Epithelial cell of proximal tubule (primary cell): ENCODE measurements around the gene FSTL1. TPM values are rescaled to one million over a fixed set of nuclear protein-coding genes. Genes with fewer than 3 reads are reported as not detected.
A peak's percentile ranks its signal among the peaks of the same experiment; 100 is the strongest.

Experiments
- DNase-seq: peaks from one replicate; pipeline ENCODE4 v3.0.0-alpha.2; 2011; ENCODE audit warnings: low read depth
- H3K4me3 ChIP-seq: 2 replicates; pipeline ENCODE4 v1.5.1; 2011; ENCODE audit warnings: low read depth, mild to moderate bottlenecking, low read length
- total RNA-seq: library from RNA; depleted of rRNA; stranded (reverse); fragments of >200 nt; gene quantifications from 2 replicates; pipeline ENCODE4 v1.2.3, GENCODE V29; 2015
- TF ChIP-seq, protein P1 (sequence below): conservative IDR thresholded peaks from 2 replicates; pipeline ENCODE4 v1.5.1; 2012; ENCODE audit warnings: low read depth, mild to moderate bottlenecking, low read length

FSTL1 gene
- total RNA-seq, 1 donor from 2014 or later: 235 TPM

DNA sequence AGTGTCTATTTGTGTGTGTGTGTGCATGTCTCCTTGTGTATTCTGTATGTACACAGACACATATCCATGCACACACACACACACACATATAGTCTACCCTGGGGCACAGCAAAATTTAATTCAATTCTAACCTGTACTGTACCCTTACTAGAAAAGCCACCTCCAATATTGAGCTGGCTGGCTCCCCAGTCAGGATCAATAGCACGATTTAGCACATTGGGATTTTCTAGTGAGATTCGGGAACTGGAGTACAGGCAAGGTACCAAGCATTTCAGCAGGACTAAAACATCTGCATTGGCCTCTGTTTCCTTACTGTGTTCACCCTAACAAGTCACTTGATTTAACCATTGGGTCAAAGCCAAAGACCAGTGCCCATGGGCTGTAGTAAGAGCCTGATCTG, 13.2 kb downstream of the FSTL1 start:
- no peak for DNase-seq
- TF ChIP-seq, protein P1, sequence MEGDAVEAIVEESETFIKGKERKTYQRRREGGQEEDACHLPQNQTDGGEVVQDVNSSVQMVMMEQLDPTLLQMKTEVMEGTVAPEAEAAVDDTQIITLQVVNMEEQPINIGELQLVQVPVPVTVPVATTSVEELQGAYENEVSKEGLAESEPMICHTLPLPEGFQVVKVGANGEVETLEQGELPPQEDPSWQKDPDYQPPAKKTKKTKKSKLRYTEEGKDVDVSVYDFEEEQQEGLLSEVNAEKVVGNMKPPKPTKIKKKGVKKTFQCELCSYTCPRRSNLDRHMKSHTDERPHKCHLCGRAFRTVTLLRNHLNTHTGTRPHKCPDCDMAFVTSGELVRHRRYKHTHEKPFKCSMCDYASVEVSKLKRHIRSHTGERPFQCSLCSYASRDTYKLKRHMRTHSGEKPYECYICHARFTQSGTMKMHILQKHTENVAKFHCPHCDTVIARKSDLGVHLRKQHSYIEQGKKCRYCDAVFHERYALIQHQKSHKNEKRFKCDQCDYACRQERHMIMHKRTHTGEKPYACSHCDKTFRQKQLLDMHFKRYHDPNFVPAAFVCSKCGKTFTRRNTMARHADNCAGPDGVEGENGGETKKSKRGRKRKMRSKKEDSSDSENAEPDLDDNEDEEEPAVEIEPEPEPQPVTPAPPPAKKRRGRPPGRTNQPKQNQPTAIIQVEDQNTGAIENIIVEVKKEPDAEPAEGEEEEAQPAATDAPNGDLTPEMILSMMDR: no peak
- no peak overlapping the region for H3K4me3 ChIP-seq

GRCh38 chr3:120436523-120437050, 14.2 kb downstream of the FSTL1 start:
- TF ChIP-seq, protein P1: no peak
- no peak for DNase-seq
- H3K4me3 ChIP-seq: no peak overlapping the region

DNA sequence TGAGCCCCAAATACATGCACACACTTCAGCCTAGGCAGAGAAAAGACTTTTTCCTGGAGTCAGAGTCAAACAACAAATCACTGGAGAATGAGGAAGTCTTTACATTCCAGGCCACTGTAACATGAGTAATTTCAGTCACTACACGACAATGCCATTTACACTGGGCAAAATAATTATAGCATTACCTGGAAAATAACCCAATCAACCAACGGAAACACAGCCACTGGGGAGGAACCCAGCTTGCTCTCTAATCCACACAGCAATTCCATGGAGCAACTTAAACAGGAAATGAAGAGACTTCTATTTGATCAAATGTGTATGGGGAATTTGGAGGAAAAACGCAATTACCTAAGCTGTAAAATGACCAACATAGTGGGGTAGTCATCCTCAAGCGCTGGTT, 15.2 kb downstream of the FSTL1 start:
- H3K4me3 ChIP-seq: no peak overlapping the region
- DNase-seq: peak; percentile 61
- TF ChIP-seq, protein P1: no peak

GRCh38 chr3:120433662-120434331, 17.0 kb downstream of the FSTL1 start:
- no peak for DNase-seq
- TF ChIP-seq, protein P1: no peak
- no peak overlapping the region for H3K4me3 ChIP-seq

DNA sequence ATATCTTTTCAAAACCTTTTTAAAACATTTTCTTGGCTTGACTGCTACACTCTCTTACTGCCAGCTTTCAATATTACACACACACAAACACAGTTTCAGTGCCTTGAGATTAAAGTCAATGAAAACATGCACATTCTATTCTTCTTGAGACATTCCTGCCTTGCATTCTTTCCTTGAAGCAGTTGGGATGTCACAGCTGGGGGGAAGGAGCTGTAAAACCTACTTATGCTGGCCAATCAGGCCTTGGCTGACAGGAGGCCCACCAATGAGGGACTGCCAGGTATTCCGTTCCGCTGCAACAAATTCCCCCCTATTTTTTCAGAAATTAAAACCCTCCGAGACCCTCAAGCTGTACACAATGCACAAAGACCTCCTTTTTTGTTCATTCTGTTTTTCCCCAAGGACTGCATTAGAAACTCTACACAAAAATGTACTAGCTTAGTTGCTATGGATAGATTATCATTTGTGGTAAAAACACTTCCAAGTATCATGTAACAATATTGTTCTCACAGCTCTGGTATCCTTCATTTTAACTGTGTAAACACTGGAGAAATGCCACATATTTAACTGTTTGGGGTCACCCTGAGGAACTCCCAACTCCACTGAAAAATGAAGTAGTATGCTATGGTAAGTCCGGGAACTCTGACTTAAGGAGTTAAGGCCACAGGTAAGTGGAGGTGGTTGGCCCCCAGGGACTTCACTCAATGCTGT, 18.5 kb downstream of the FSTL1 start:
- TF ChIP-seq, protein P1: no peak
- DNase-seq: no peak
- H3K4me3 ChIP-seq: no peak overlapping the region

DNA sequence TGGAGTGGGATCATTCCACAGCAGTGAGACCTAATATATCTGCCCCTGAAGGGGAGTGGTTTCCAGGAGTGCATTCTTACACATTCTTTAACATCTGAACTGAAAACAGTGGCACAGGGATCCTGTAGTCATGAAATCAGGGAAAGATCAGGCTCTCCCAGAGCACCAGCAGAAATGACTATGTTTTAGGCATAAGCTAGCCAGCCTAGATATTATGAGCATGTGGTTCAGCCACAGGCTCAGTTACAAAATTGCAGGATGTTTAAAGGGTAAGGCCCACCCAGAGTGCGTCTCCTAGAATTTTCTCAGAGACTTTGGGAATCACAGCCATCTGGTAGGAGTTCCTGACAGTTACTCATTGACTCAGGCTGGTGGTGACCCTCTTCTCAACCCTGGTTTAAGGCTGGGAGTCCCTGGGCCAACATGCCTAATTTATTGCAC, 20.9 kb downstream of the FSTL1 start:
- no peak for DNase-seq
- no peak overlapping the region for H3K4me3 ChIP-seq
- TF ChIP-seq, protein P1: no peak
